ENCODE measurements around the gene FIGNL2. TPM values are rescaled to one million over a fixed set of nuclear protein-coding genes. Genes with fewer than 3 reads are reported as not detected.

Gene FIGNL2
- total RNA-seq, 1 donor from 2014 or later = 0.15 TPM

GRCh38 chr12:51777973-51778372, 70.5 kb downstream of the FIGNL2 start:
- intact Hi-C loops (cut with micrococcal nuclease) = no loop called here

- intact Hi-C loops (cut with micrococcal nuclease) = no loop called here
These were observed 71.1 kb downstream of the FIGNL2 start for GRCh38 chr12:51777457-51777856.

- intact Hi-C loops (cut with micrococcal nuclease) = no loop called here
These were observed 73.6 kb downstream of the FIGNL2 start for GRCh38 chr12:51774933-51775332.

- intact Hi-C loops (cut with micrococcal nuclease) = no loop called here
These were observed 75.2 kb downstream of the FIGNL2 start for GRCh38 chr12:51773145-51773869.

GRCh38 chr12:51771008-51771407, 77.5 kb downstream of the FIGNL2 start:
- intact Hi-C loops (cut with micrococcal nuclease) = no loop called here

Other genes with a start within 250 kb of the FIGNL2 start
- gene ANKRD33, start 39.4 kb upstream of the FIGNL2 start, total RNA-seq = not detected in 2 replicates
- not detected in 2 replicates for gene ACVRL1, start 58.8 kb upstream of the FIGNL2 start, total RNA-seq
- gene ACVR1B, start 103.0 kb upstream of the FIGNL2 start, total RNA-seq = 4.7 and 6.3 TPM in 2 replicates
- gene TAMALIN, start 158.2 kb upstream of the FIGNL2 start, total RNA-seq = 3.9 and 4.4 TPM in 2 replicates
- gene NR4A1, start 202.7 kb upstream of the FIGNL2 start, total RNA-seq = 14.5 and 16.9 TPM in 2 replicates
- gene ATG101, start 221.3 kb upstream of the FIGNL2 start, total RNA-seq = 40.7 and 42.1 TPM in 2 replicates
- 0.25 TPM in 1 of 2 replicates, not detected in the other for gene SMIM41, start 231.0 kb upstream of the FIGNL2 start, total RNA-seq